ENCODE data around the gene FUT1. TPM values are rescaled to one million over a fixed set of nuclear protein-coding genes. Genes with fewer than 3 reads are reported as not detected.

FUT1 gene
- total RNA-seq, 2 donors from 2014 or later = 0.27 to 0.99 TPM

DNA sequence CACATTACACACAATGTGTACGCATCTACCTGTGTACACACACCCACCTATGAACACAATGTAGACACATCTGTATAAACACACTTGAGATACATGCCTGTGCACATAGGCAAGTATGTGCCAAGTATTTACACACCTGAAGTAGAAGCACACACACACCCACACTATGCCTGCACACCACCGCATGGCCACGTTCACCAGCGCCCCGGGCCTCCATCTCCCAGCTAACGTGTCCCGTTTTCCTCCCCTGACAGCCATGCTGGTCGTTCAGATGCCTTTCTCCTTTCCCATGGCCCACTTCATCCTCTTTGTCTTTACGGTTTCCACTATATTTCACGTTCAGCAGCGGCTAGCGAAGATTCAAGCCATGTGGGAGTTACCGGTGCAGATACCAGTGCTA is 49.7 kb downstream of the FUT1 start:
- no peaks in the 10 kb centered on the region for H3K4me1 ChIP-seq (ENCODE audit: control insufficient read depth in 1 of 2, low read depth in 2 of 2)
- no peak overlapping the region for H3K27ac ChIP-seq
- no peak for DNase-seq (ENCODE audit: low spot score)
- no peak for ATAC-seq (ENCODE audit: insufficient number of reproducible peaks, low FRiP score, low read depth)
- H3K36me3 ChIP-seq = peaks cover 3% of the 10 kb centered on the region
- no peaks in the 10 kb centered on the region for H3K9me3 ChIP-seq
- TF ChIP-seq, protein P1, sequence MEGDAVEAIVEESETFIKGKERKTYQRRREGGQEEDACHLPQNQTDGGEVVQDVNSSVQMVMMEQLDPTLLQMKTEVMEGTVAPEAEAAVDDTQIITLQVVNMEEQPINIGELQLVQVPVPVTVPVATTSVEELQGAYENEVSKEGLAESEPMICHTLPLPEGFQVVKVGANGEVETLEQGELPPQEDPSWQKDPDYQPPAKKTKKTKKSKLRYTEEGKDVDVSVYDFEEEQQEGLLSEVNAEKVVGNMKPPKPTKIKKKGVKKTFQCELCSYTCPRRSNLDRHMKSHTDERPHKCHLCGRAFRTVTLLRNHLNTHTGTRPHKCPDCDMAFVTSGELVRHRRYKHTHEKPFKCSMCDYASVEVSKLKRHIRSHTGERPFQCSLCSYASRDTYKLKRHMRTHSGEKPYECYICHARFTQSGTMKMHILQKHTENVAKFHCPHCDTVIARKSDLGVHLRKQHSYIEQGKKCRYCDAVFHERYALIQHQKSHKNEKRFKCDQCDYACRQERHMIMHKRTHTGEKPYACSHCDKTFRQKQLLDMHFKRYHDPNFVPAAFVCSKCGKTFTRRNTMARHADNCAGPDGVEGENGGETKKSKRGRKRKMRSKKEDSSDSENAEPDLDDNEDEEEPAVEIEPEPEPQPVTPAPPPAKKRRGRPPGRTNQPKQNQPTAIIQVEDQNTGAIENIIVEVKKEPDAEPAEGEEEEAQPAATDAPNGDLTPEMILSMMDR (IDR thresholded peaks at IDR 0.05) = no peak
- H3K27me3 ChIP-seq (replicated peaks; ENCODE audit: insufficient read depth) = no peaks in the 10 kb centered on the region
- H3K4me3 ChIP-seq = no peak overlapping the region

DNA sequence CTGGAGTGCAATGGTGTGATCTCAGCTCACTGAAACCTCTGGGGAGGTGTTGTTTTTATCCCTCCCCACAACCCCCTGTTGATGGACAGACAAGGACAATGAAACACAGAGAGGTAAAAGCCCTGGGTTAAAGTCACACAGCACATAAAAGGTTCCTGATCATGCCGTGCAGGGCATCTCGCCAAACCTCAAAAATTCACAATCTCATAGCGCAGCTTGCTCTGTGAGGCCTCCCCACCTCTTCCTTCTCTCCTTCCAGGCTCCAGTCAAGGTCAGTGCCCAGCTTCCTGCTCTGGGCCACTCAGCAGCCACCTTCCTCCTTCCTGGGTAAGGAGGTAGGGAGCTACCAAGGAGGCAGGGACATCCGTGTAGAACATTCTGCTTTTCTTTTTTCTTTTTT is 54.4 kb downstream of the FUT1 start:
- DNase-seq (ENCODE audit: low spot score) (no peak), ATAC-seq (ENCODE audit: insufficient number of reproducible peaks, low FRiP score, low read depth) (no peak)
- Histone ChIP-seq H3K9me3 (no peaks in the 10 kb centered on the region), H3K27ac (no peak overlapping the region), H3K4me3 (no peak overlapping the region), H3K36me3 (peaks cover 3% of the 10 kb centered on the region), H3K4me1 (ENCODE audit: control insufficient read depth in 1 of 2, low read depth in 2 of 2) (no peaks in the 10 kb centered on the region), H3K27me3 (replicated peaks; ENCODE audit: insufficient read depth) (no peaks in the 10 kb centered on the region)
- TF ChIP-seq, protein P1 (IDR thresholded peaks at IDR 0.05) = no peak

Other genes with a start within 250 kb of the FUT1 start
- 1 to 10 TPM in 1 of 2 donors, under 1 TPM in 1; 0.41 to 4.5 TPM for gene LMTK3, start 240.8 kb downstream of the FUT1 start, total RNA-seq
- not detected for gene SULT2B1, start 200.5 kb downstream of the FUT1 start, total RNA-seq
- not detected for gene SPACA4, start 145.9 kb downstream of the FUT1 start, total RNA-seq
- gene FAM83E, start 137.6 kb downstream of the FUT1 start, total RNA-seq = 1 to 10 TPM in 1 of 2 donors, not detected in 1; 2.0 TPM
- gene RPL18, start 133.5 kb downstream of the FUT1 start, total RNA-seq = 1,000 to 10,000 TPM; 1,120 to 1,389 TPM
- 10 to 100 TPM; 16.2 to 49.0 TPM for gene SPHK2, start 133.1 kb downstream of the FUT1 start, total RNA-seq
- gene DBP, start 115.3 kb downstream of the FUT1 start, total RNA-seq = 10 to 100 TPM in 1 of 2 donors, 1 to 10 TPM in 1; 3.9 to 15.0 TPM
- gene CA11, start 106.5 kb downstream of the FUT1 start, total RNA-seq = 1 to 10 TPM; 3.0 to 4.6 TPM
- 1 to 10 TPM in 1 of 2 donors, under 1 TPM in 1; 0.54 to 2.8 TPM for gene NTN5, start 79.6 kb downstream of the FUT1 start, total RNA-seq
- gene FUT2, start 56.7 kb downstream of the FUT1 start, total RNA-seq = 1 to 10 TPM in 1 of 2 donors, not detected in 1; 2.3 TPM
- not detected for gene MAMSTR, start 32.9 kb downstream of the FUT1 start, total RNA-seq
- 10 to 100 TPM; 11.6 to 12.3 TPM for gene RASIP1, start 12.0 kb downstream of the FUT1 start, total RNA-seq
- gene IZUMO1, start 5.7 kb downstream of the FUT1 start, total RNA-seq = not detected
- not detected for gene FGF21, start 2.9 kb upstream of the FUT1 start, total RNA-seq
- gene BCAT2, start 58.4 kb upstream of the FUT1 start, total RNA-seq = 10 to 100 TPM; 26.5 to 38.4 TPM
- 10 to 100 TPM; 10.2 to 16.8 TPM for gene HSD17B14, start 83.8 kb upstream of the FUT1 start, total RNA-seq
- gene PLEKHA4, start 116.0 kb upstream of the FUT1 start, total RNA-seq = 10 to 100 TPM; 45.1 to 45.2 TPM
- gene PPP1R15A, start 119.8 kb upstream of the FUT1 start, total RNA-seq = 100 to 1,000 TPM; 108 to 139 TPM
- under 1 TPM; 0.27 to 0.78 TPM for gene TULP2, start 146.1 kb upstream of the FUT1 start, total RNA-seq
- 100 to 1,000 TPM; 415 to 671 TPM for gene NUCB1, start 147.7 kb upstream of the FUT1 start, total RNA-seq
- 1 to 10 TPM in 1 of 2 donors, not detected in 1; 3.7 TPM for gene DHDH, start 181.1 kb upstream of the FUT1 start, total RNA-seq
- gene BAX, start 202.2 kb upstream of the FUT1 start, total RNA-seq = 100 to 1,000 TPM in 1 of 2 donors, 10 to 100 TPM in 1; 53.1 to 104 TPM
- 1,000 to 10,000 TPM; 3,403 to 7,108 TPM for gene FTL, start 212.7 kb upstream of the FUT1 start, total RNA-seq
- gene GYS1, start 240.7 kb upstream of the FUT1 start, total RNA-seq = 10 to 100 TPM; 30.1 to 44.4 TPM
- gene RUVBL2, start 241.2 kb upstream of the FUT1 start, total RNA-seq = 10 to 100 TPM; 51.6 to 52.3 TPM

Data from thoracic aorta (tissue), 2 donors.